HepG2 (cell line): ENCODE data around the gene PRDX2. TPM values are rescaled to one million over a fixed set of nuclear protein-coding genes. Genes with fewer than 3 reads are reported as not detected.

ENCODE experiments used
- ARNT ChIP-seq: fragments of 450-650 bp; IDR thresholded peaks from 2 replicates; pipeline ENCODE4 v1.6.1; 2017
- DPF2 ChIP-seq: sonication (generic); formaldehyde crosslinking; IDR thresholded peaks from 2 replicates; pipeline ENCODE4 v1.4.0; 2020; ENCODE audit warnings: mild to moderate bottlenecking, low read depth, missing genetic modification reagents, borderline replicate concordance
- FOXA3 ChIP-seq: IDR thresholded peaks from 2 replicates; pipeline ENCODE4 v1.6.1; 2016; ENCODE audit warnings: missing genetic modification reagents, missing compliant biosample characterization
- FOXC1 ChIP-seq: sonication (generic); formaldehyde crosslinking; IDR thresholded peaks from 2 replicates; pipeline ENCODE4 v1.8.0; 2022; ENCODE audit warnings: mild to moderate bottlenecking, missing genetic modification reagents, borderline replicate concordance
- HMG20B ChIP-seq: conservative IDR thresholded peaks from 2 replicates; pipeline ENCODE4 v1.6.1; 2016; ENCODE audit warnings: missing genetic modification reagents, missing compliant biosample characterization
- MEF2D ChIP-seq: sonication (generic); formaldehyde crosslinking; IDR thresholded peaks from 2 replicates; pipeline ENCODE4 v1.5.1; 2020; ENCODE audit warnings: mild to moderate bottlenecking, missing genetic modification reagents
- NPAS2 ChIP-seq: sonication (generic); formaldehyde crosslinking; IDR thresholded peaks from 2 replicates; pipeline ENCODE4 v1.8.0; 2022; ENCODE audit warnings: mild to moderate bottlenecking, missing genetic modification reagents, borderline replicate concordance
- NR2F1 ChIP-seq, 2 experiments: fragments of 450-650 bp in 1 of 2; formaldehyde crosslinking in 1 of 2; IDR thresholded peaks; 2 replicates each; pipeline versions ENCODE4 v1.5.0 to v1.6.1; 2016 to 2020; ENCODE audit warnings: mild to moderate bottlenecking in 1 of 2, missing compliant biosample characterization in 1 of 2, missing genetic modification reagents in 1 of 2, moderate library complexity in 1 of 2
- PCBP1 ChIP-seq: fragments of 200-400 bp; formaldehyde crosslinking; IDR thresholded peaks from 2 replicates; pipeline ENCODE4 v1.6.1; 2017; ENCODE audit warnings: mild to moderate bottlenecking, low read depth, low read length, borderline replicate concordance
- TCF12 ChIP-seq, 2 experiments: fragments of 450-650 bp in 1 of 2; sonication (generic) in 1 of 2; formaldehyde crosslinking in 1 of 2; IDR thresholded peaks; 2 replicates each; pipeline versions ENCODE4 v1.6.1 to v1.8.0; 2017 to 2022; ENCODE audit warnings: antibody characterized with exemption in 1 of 2, mild to moderate bottlenecking in 1 of 2, missing genetic modification reagents in 1 of 2, moderate library complexity in 1 of 2
- XBP1 ChIP-seq: sonication (generic); formaldehyde crosslinking; IDR thresholded peaks from 2 replicates; pipeline ENCODE4 v1.5.0; 2020; ENCODE audit warnings: missing genetic modification reagents
- ZBTB2 ChIP-seq: sonication (generic); formaldehyde crosslinking; IDR thresholded peaks from 2 replicates; pipeline ENCODE4 v1.8.0; 2022; ENCODE audit warnings: low read depth, missing genetic modification reagents
- ZNF207 ChIP-seq: fragments of 450-650 bp; IDR thresholded peaks from 2 replicates; pipeline ENCODE4 v1.6.1; 2016; ENCODE audit warnings: antibody characterized with exemption, borderline replicate concordance
- ZNF776 ChIP-seq: sonication (generic); formaldehyde crosslinking; IDR thresholded peaks from 2 replicates; pipeline ENCODE4 v1.4.0; 2020; ENCODE audit warnings: mild to moderate bottlenecking, missing genetic modification reagents
- ZSCAN22 ChIP-seq: sonication (generic); formaldehyde crosslinking; IDR thresholded peaks from 2 replicates; pipeline ENCODE4 v1.4.0; 2020; ENCODE audit warnings: mild to moderate bottlenecking, missing genetic modification reagents
- polyA plus RNA-seq, 8 experiments: library from polyadenylated mRNA; depleted of rRNA in 3 of 8; stranded (reverse) in 7 of 8; unstranded in 1 of 8; fragments of >200 nt; fragmentation: Illumina TruSeq in 4 of 8; extraction: Trizol in 4 of 8; gene quantifications; 2 replicates each; pipeline versions ENCODE4 v1.2.1 to v1.2.3, GENCODE V29; 2011 to 2016; ENCODE audit warnings: low read depth in 4 of 8, missing spikeins in 1 of 8, mixed read lengths in 1 of 8; ENCODE audit not compliant: insufficient read depth in 1 of 8
- total RNA-seq, 5 experiments: library from RNA; depleted of rRNA; stranded (reverse); fragments of >200 nt; fragmentation: Illumina TruSeq; extraction: Trizol; gene quantifications; 2 replicates each; pipeline ENCODE4 v1.2.3, GENCODE V29; 2016; ENCODE audit warnings: low read depth in 1 of 5
- TF ChIP-seq, protein P1 (sequence below): sonication (generic); formaldehyde crosslinking; IDR thresholded peaks from 2 replicates; pipeline ENCODE4 v1.4.0; 2020; ENCODE audit warnings: missing genetic modification reagents
- TF ChIP-seq, protein P2 (sequence below): sonication (generic); formaldehyde crosslinking; IDR thresholded peaks from 2 replicates; pipeline ENCODE4 v1.5.0; 2020; ENCODE audit warnings: mild to moderate bottlenecking, missing genetic modification reagents, borderline replicate concordance

Gene PRDX2
- total and polyA plus RNA-seq, 2 of the 13 experiments (the other 11 are each of a cell fraction or from before 2014, with no cell fraction given) = 218 to 381 TPM

DNA sequence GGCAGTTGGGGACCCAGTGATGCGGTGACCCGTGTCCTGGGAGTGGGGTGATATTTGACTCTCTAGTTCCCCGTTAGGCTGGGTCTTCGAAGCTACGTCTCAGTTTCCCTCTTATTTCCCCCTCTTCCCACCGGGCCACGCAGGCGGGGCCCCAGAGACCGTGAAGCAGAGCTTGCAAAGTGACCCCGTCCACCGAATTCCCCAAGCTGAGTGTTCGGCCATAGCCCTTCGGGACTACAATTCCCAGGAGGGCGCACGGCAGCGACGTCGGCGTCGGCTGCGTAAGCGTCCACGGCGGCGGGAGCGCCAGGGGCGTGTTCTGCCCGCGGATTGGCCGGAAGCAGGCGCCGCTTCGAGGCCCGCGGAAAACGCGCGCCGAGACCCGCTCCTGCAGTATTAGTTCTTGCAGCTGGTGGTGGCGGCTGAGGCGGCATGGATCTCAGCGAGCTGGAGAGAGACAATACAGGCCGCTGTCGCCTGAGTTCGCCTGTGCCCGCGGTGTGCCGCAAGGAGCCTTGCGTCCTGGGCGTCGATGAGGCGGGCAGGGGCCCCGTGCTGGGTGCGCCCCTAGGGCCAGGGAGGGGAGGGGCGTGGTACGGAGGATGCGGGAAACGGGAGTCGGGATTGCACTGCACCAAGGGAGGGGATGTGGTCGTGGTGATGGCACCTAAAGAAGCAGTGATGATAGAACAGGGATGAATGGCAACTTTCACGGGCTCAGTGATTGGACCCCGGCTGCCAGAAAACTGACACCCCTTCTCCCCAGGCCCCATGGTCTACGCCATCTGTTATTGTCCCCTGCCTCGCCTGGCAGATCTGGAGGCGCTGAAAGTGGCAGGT is 4.9 kb upstream of the PRDX2 start, which contains the start of gene RNASEH2A (continued):
- TF ChIP-seq, protein P1, sequence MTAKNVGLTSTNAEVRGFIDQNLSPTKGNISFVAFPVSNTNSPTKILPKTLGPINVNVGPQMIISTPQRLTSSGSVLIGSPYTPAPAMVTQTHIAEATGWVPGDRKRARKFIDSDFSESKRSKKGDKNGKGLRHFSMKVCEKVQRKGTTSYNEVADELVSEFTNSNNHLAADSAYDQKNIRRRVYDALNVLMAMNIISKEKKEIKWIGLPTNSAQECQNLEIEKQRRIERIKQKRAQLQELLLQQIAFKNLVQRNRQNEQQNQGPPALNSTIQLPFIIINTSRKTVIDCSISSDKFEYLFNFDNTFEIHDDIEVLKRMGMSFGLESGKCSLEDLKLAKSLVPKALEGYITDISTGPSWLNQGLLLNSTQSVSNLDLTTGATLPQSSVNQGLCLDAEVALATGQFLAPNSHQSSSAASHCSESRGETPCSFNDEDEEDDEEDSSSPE (CRISPR knock-in tag) = peak; percentile 99
- TF ChIP-seq MEF2D (CRISPR knock-in tag) (peak; percentile 75), ZNF207 (no peak), ZNF776 (CRISPR knock-in tag) (peak; percentile 94), ZBTB2 (CRISPR knock-in tag) (peak; percentile 74; the same call in 1 of the 2 replicates), FOXC1 (no peak; the same call in 1 of the 2 replicates), ZSCAN22 (CRISPR knock-in tag) (0 out of 2 replicates have a peak, but pooled peaks have one; percentile 53), TCF12 (IDR thresholded peaks at IDR 0.05) (no peak), TCF12 (CRISPR knock-in tag; IDR thresholded peaks at IDR 0.05) (0 out of 2 replicates have a peak, but pooled peaks have one; percentile 51), NPAS2 (CRISPR knock-in tag) (no peak), NR2F1 (CRISPR knock-in tag; IDR thresholded peaks at IDR 0.05) (no peak), ARNT (no peak), PCBP1 (no peak), HMG20B (0 out of 2 replicates have a peak, but pooled peaks have one; percentile 22), FOXA3 (CRISPR knock-in tag) (peak; percentile 29; the same call in 1 of the 2 replicates), XBP1 (no peak), DPF2 (CRISPR knock-in tag) (no peak)
- TF ChIP-seq, protein P2, sequence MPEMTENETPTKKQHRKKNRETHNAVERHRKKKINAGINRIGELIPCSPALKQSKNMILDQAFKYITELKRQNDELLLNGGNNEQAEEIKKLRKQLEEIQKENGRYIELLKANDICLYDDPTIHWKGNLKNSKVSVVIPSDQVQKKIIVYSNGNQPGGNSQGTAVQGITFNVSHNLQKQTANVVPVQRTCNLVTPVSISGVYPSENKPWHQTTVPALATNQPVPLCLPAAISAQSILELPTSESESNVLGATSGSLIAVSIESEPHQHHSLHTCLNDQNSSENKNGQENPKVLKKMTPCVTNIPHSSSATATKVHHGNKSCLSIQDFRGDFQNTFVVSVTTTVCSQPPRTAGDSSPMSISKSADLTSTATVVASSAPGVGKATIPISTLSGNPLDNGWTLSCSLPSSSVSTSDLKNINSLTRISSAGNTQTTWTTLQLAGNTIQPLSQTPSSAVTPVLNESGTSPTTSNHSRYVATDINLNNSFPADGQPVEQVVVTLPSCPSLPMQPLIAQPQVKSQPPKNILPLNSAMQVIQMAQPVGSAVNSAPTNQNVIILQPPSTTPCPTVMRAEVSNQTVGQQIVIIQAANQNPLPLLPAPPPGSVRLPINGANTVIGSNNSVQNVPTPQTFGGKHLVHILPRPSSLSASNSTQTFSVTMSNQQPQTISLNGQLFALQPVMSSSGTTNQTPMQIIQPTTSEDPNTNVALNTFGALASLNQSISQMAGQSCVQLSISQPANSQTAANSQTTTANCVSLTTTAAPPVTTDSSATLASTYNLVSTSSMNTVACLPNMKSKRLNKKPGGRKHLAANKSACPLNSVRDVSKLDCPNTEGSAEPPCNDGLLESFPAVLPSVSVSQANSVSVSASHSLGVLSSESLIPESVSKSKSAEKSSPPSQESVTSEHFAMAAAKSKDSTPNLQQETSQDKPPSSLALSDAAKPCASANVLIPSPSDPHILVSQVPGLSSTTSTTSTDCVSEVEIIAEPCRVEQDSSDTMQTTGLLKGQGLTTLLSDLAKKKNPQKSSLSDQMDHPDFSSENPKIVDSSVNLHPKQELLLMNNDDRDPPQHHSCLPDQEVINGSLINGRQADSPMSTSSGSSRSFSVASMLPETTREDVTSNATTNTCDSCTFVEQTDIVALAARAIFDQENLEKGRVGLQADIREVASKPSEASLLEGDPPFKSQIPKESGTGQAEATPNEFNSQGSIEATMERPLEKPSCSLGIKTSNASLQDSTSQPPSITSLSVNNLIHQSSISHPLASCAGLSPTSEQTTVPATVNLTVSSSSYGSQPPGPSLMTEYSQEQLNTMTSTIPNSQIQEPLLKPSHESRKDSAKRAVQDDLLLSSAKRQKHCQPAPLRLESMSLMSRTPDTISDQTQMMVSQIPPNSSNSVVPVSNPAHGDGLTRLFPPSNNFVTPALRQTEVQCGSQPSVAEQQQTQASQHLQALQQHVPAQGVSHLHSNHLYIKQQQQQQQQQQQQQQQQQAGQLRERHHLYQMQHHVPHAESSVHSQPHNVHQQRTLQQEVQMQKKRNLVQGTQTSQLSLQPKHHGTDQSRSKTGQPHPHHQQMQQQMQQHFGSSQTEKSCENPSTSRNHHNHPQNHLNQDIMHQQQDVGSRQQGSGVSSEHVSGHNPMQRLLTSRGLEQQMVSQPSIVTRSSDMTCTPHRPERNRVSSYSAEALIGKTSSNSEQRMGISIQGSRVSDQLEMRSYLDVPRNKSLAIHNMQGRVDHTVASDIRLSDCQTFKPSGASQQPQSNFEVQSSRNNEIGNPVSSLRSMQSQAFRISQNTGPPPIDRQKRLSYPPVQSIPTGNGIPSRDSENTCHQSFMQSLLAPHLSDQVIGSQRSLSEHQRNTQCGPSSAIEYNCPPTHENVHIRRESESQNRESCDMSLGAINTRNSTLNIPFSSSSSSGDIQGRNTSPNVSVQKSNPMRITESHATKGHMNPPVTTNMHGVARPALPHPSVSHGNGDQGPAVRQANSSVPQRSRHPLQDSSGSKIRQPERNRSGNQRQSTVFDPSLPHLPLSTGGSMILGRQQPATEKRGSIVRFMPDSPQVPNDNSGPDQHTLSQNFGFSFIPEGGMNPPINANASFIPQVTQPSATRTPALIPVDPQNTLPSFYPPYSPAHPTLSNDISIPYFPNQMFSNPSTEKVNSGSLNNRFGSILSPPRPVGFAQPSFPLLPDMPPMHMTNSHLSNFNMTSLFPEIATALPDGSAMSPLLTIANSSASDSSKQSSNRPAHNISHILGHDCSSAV (CRISPR knock-in tag) = 0 out of 2 replicates have a peak, but pooled peaks have one; percentile 80
